ENCODE data around the gene NBL1.

The NBL1 gene

GRCh38 chr1:19606817-19607642 is 37.1 kb upstream of the NBL1 start:
- no peak for TF ChIP-seq ZNF70 (CRISPR knock-in tag; IDR thresholded peaks at IDR 0.05)
- no peak for ATAC-seq

- TF ChIP-seq ARNTL (CRISPR knock-in tag; IDR thresholded peaks at IDR 0.05; ENCODE audit: borderline replicate concordance, low read depth) (no peak), SNAI2 (CRISPR knock-in tag; IDR thresholded peaks at IDR 0.05) (no peak), PATZ1 (CRISPR knock-in tag; IDR thresholded peaks at IDR 0.05; ENCODE audit: borderline replicate concordance) (no peak), CREB5 (CRISPR knock-in tag; IDR thresholded peaks at IDR 0.05; ENCODE audit: low read depth) (no peak)
- no peak for ATAC-seq
Observed at GRCh38 chr1:19608232-19608631, 35.9 kb upstream of the NBL1 start.

- no peak for TF ChIP-seq CSRNP3 (CRISPR knock-in tag; IDR thresholded peaks at IDR 0.05)
- no peak for TF ChIP-seq PPARA (CRISPR knock-in tag; IDR thresholded peaks at IDR 0.05; ENCODE audit: borderline replicate concordance)
- no peak for TF ChIP-seq TSHZ2 (CRISPR knock-in tag; IDR thresholded peaks at IDR 0.05)
- TF ChIP-seq PATZ1 (CRISPR knock-in tag; IDR thresholded peaks at IDR 0.05; ENCODE audit: borderline replicate concordance), result no peak
- no peak for TF ChIP-seq CREB5 (CRISPR knock-in tag; IDR thresholded peaks at IDR 0.05; ENCODE audit: low read depth)
- no peak for TF ChIP-seq POU6F1 (CRISPR knock-in tag; IDR thresholded peaks at IDR 0.05; ENCODE audit: borderline replicate concordance, low read depth)
- no peak for TF ChIP-seq ZNF8 (CRISPR knock-in tag; IDR thresholded peaks at IDR 0.05)
- TF ChIP-seq OSR1 (CRISPR knock-in tag; IDR thresholded peaks at IDR 0.05), result no peak
- no peak for TF ChIP-seq BACH2 (CRISPR knock-in tag; IDR thresholded peaks at IDR 0.05; ENCODE audit: borderline replicate concordance)
- no peak for TF ChIP-seq ZFP3 (CRISPR knock-in tag; IDR thresholded peaks at IDR 0.05)
- no peak for TF ChIP-seq ZNF565 (CRISPR knock-in tag; conservative IDR thresholded peaks at IDR 0.05; ENCODE audit: low read depth)
- no peak for TF ChIP-seq ESRRG (CRISPR knock-in tag; IDR thresholded peaks at IDR 0.05)
- no peak for TF ChIP-seq ISL1 (CRISPR knock-in tag; IDR thresholded peaks at IDR 0.05)
- TF ChIP-seq SNAI2 (CRISPR knock-in tag; IDR thresholded peaks at IDR 0.05), result no peak
- no peak for TF ChIP-seq TCF4 (CRISPR knock-in tag; IDR thresholded peaks at IDR 0.05; ENCODE audit: borderline replicate concordance)
- no peak for TF ChIP-seq ZFP30 (CRISPR knock-in tag; IDR thresholded peaks at IDR 0.05)
- TF ChIP-seq ZC3H10 (CRISPR knock-in tag; IDR thresholded peaks at IDR 0.05), result no peak
- no peak for ATAC-seq
Observed at GRCh38 chr1:19610282-19610981, 33.7 kb upstream of the NBL1 start.

Data from SK-N-SH treated with all-trans-retinoic acid at 6 μM for 48 hours (cell line).